GM12878 (cell line): ENCODE measurements around the gene SV2B. TPM values are rescaled to one million over a fixed set of nuclear protein-coding genes. Genes with fewer than 3 reads are reported as not detected.

Experiments
- ATAC-seq: fragments of 200-7000 bp; cut with Tn5 transposase; 3 replicates; pipeline ENCODE4 v1.9.1; 2020; ENCODE audit warnings: mild to moderate bottlenecking, moderate library complexity
- Bru-seq: library from RNA; stranded (reverse); fragments of 400-500 nt; gene quantifications from one replicate; lab custom pipeline; 2021; lab: Mats Ljungman, UMichigan
- BruChase-seq, 2 experiments: library from RNA; stranded (reverse); fragments of 400-500 nt; gene quantifications; one replicate each; lab custom pipeline; 2021; lab: Mats Ljungman, UMichigan
- BruUV-seq: library from RNA; stranded (reverse); fragments of 400-500 nt; replicated peaks from 2 replicates; lab custom pipeline; 2021; lab: Mats Ljungman, UMichigan
- CTCF ChIA-PET: fragments of 300-600 bp; sonication (Branson Sonifier 250); formaldehyde crosslinking; extraction: SDS; loops from one replicate; lab custom pipeline; 2021; ENCODE audit warnings: inconsistent platforms; lab: Yijun Ruan, JAX
- POLR2A ChIA-PET: fragments of 350-600 bp; formaldehyde crosslinking; extraction: SDS; loops from one replicate; lab custom pipeline; 2021; ENCODE audit warnings: inconsistent platforms; lab: Charles Lee
- RAD21 ChIA-PET: fragments of 300-600 bp; sonication (Branson Sonifier 250); formaldehyde crosslinking; loops from one replicate; lab custom pipeline; 2023; ENCODE audit warnings: antibody characterized with exemption; ENCODE audit not compliant: unreplicated experiment; lab: Charles Lee
- SMC1A ChIA-PET: fragments of 300-600 bp; sonication (Branson Sonifier 250); formaldehyde crosslinking; loops from one replicate; lab custom pipeline; 2023; ENCODE audit not compliant: unreplicated experiment, uncharacterized antibody; lab: Charles Lee
- DNase-seq: peaks from one replicate; pipeline ENCODE4 v3.0.0-alpha.2; 2011; ENCODE audit warnings: low read depth, low spot score
- FAIRE-seq: peaks from 3 replicates; lab custom pipeline; 2011; peaks lifted over from hg19 to GRCh38; lab: Jason Lieb, UNC
- H2AFZ ChIP-seq: 2 replicates; pipeline ENCODE4 v1.6.0; 2011; ENCODE audit warnings: low read depth, low read length, control low read depth; ENCODE audit not compliant: control insufficient read depth
- H3K27ac ChIP-seq: 2 replicates; pipeline ENCODE4 v1.5.1; 2011; ENCODE audit warnings: control low read depth; ENCODE audit not compliant: control insufficient read depth, insufficient read depth
- H3K27me3 ChIP-seq, 2 experiments: replicated peaks in 1 of 2; 2 replicates each; pipeline versions ENCODE4 v1.6.0 to v1.6.1; 2011; ENCODE audit warnings: low read length in 1 of 2; ENCODE audit not compliant: control insufficient read depth in 2 of 2, insufficient read depth in 2 of 2
- H3K36me3 ChIP-seq, 2 experiments: 2 replicates each; pipeline ENCODE4 v1.5.1; 2011; ENCODE audit warnings: low read length in 1 of 2; ENCODE audit not compliant: control insufficient read depth in 2 of 2, insufficient read depth in 2 of 2
- H3K4me1 ChIP-seq: 2 replicates; pipeline ENCODE4 v1.6.1; 2011; ENCODE audit warnings: mild to moderate bottlenecking, low read length, moderate library complexity, mixed read lengths; ENCODE audit not compliant: control insufficient read depth, insufficient read depth
- H3K4me2 ChIP-seq: 2 replicates; pipeline ENCODE4 v1.6.0; 2011; ENCODE audit warnings: control low read depth; ENCODE audit not compliant: control insufficient read depth, insufficient read depth
- H3K4me3 ChIP-seq: fragments of 200-600 bp; sonication (generic); 2 replicates; pipeline ENCODE4 v1.5.1; 2016
- H3K79me2 ChIP-seq: 2 replicates; pipeline ENCODE4 v1.6.0; 2011; ENCODE audit warnings: low read length; ENCODE audit not compliant: control insufficient read depth, insufficient read depth
- H3K9ac ChIP-seq: 2 replicates; pipeline ENCODE4 v1.8.0; 2011; ENCODE audit warnings: low read length, control low read depth, mixed read lengths; ENCODE audit not compliant: control insufficient read depth, insufficient read depth
- H3K9me3 ChIP-seq: replicated peaks from 3 replicates; pipeline ENCODE4 v1.5.1; 2011; ENCODE audit warnings: mild to moderate bottlenecking, low read length; ENCODE audit not compliant: control insufficient read depth, insufficient read depth
- H4K20me1 ChIP-seq: 2 replicates; pipeline ENCODE4 v1.6.0; 2011; ENCODE audit not compliant: control insufficient read depth, insufficient read depth
- BHLHE40 ChIP-seq, 2 experiments: fragments of 450-650 bp in 1 of 2; IDR thresholded peaks; 2 replicates each; pipeline ENCODE4 v1.6.1; 2011 to 2017; ENCODE audit warnings: low read depth in 2 of 2, borderline replicate concordance in 1 of 2, improper control_type of control experiment in 1 of 2, low read length in 1 of 2, mild to moderate bottlenecking in 1 of 2
- DPF2 ChIP-seq: fragments of 450-650 bp; IDR thresholded peaks from 2 replicates; pipeline ENCODE4 v1.6.1; 2017; ENCODE audit warnings: mild to moderate bottlenecking
- EGR1 ChIP-seq, 2 experiments: IDR thresholded peaks; 1 replicate in 1 of 2; 2 replicates in 1 of 2; pipeline ENCODE4 v1.6.1; 2011 to 2012; ENCODE audit warnings: low read depth in 2 of 2, low read length in 2 of 2, borderline replicate concordance in 1 of 2, mild to moderate bottlenecking in 1 of 2, moderate library complexity in 1 of 2
- GATAD2B ChIP-seq: fragments of 450-650 bp; conservative IDR thresholded peaks from 2 replicates; pipeline ENCODE4 v1.6.1; 2017; ENCODE audit warnings: low read depth, mild to moderate bottlenecking, moderate library complexity
- HDAC6 ChIP-seq: fragments of 200-600 bp; sonication (generic); IDR thresholded peaks from one replicate; pipeline ENCODE4 v1.8.0; 2017; ENCODE audit warnings: antibody characterized with exemption; ENCODE audit not compliant: unreplicated experiment
- IKZF1 ChIP-seq: fragments of 450-650 bp; conservative IDR thresholded peaks from 2 replicates; pipeline ENCODE4 v1.6.1; 2017; ENCODE audit warnings: antibody characterized with exemption, mild to moderate bottlenecking
- IKZF2 ChIP-seq, 2 experiments: fragments of 450-650 bp; IDR thresholded peaks; 2 replicates each; pipeline ENCODE4 v1.6.1; 2017; ENCODE audit warnings: mild to moderate bottlenecking in 2 of 2, moderate library complexity in 2 of 2
- LARP7 ChIP-seq: fragments of 450-650 bp; IDR thresholded peaks from 2 replicates; pipeline ENCODE4 v1.6.1; 2017; ENCODE audit warnings: mild to moderate bottlenecking
- POLR2A ChIP-seq: IDR thresholded peaks from 2 replicates; pipeline ENCODE4 v1.6.1; 2011; ENCODE audit warnings: low read depth, mild to moderate bottlenecking, low read length
- SMAD5 ChIP-seq: IDR thresholded peaks from 2 replicates; pipeline ENCODE4 v1.6.1; 2016; ENCODE audit warnings: antibody characterized with exemption, low read depth
- WGBS: methylation state at CpG from one replicate; pipeline ENCODE4 v1.1.6; 2016; ENCODE audit warnings: low lambda C conversion rate; ENCODE audit not compliant: insufficient replicate concordance, insufficient coverage; ENCODE audit errors: missing lambda C conversion rate; 5-methylcytosine and 5-hydroxymethylcytosine counted together
- in situ Hi-C: fragments of 300-500 bp; cut with MboI; formaldehyde crosslinking; loops from 9 replicates; pipeline ENCODE4 v1.14.3; 2018; ENCODE audit warnings: mixed read lengths
- intact Hi-C: fragments of 100-400 bp; cut with micrococcal nuclease; formaldehyde crosslinking; loops from one replicate; pipeline ENCODE4 v1.14.2; 2022; ENCODE audit not compliant: unreplicated experiment
- long read RNA-seq, 2 experiments: library from polyadenylated mRNA; unstranded; transcript quantifications; one replicate each; pipeline ENCODE4 v2.0.0, GENCODE V29; 2019 to 2020
- polyA minus RNA-seq, 3 experiments: library from RNA; depleted of rRNA, polyadenylated mRNA; stranded (reverse); fragments of >200 nt; gene quantifications; 2 replicates each; pipeline ENCODE4 v1.2.3, GENCODE V29; 2011
- polyA plus RNA-seq, 11 experiments: library from polyadenylated mRNA; depleted of rRNA in 4 of 11; unstranded in 6 of 11; stranded (reverse) in 5 of 11; fragments of >200 nt; fragmentation: Nextera tagmentation in 4 of 11; fragmentation: Illumina TruSeq in 1 of 11; extraction: Ambion mirVana in 4 of 11; extraction: Trizol in 1 of 11; gene quantifications; 1 replicate in 1 of 11; 2 replicates in 10 of 11; pipeline versions ENCODE4 v1.2.1 to v1.2.3, GENCODE V29; 2011 to 2016; ENCODE audit warnings: inconsistent platforms in 2 of 11, missing spikeins in 2 of 11, low read depth in 1 of 11
- total RNA-seq, 4 experiments: library from RNA; depleted of rRNA in 3 of 4; stranded (reverse); fragments of >200 nt in 3 of 4; fragmentation: Illumina TruSeq in 1 of 4; extraction: Trizol in 1 of 4; gene quantifications; 2 replicates each; pipeline versions ENCODE4 v1.2.1 to v1.2.3, GENCODE V29; 2013 to 2021
- TF ChIP-seq, protein P1 (sequence below): fragments of 150-350 bp; IDR thresholded peaks from 2 replicates; pipeline ENCODE4 v1.6.1; 2016; ENCODE audit warnings: low read depth, low read length

Gene SV2B, protein sequence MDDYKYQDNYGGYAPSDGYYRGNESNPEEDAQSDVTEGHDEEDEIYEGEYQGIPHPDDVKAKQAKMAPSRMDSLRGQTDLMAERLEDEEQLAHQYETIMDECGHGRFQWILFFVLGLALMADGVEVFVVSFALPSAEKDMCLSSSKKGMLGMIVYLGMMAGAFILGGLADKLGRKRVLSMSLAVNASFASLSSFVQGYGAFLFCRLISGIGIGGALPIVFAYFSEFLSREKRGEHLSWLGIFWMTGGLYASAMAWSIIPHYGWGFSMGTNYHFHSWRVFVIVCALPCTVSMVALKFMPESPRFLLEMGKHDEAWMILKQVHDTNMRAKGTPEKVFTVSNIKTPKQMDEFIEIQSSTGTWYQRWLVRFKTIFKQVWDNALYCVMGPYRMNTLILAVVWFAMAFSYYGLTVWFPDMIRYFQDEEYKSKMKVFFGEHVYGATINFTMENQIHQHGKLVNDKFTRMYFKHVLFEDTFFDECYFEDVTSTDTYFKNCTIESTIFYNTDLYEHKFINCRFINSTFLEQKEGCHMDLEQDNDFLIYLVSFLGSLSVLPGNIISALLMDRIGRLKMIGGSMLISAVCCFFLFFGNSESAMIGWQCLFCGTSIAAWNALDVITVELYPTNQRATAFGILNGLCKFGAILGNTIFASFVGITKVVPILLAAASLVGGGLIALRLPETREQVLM
- total RNA-seq (2013; cell fraction: nucleolus; rRNA removed), result 23.1 and 26.4 TPM in 2 replicates
- total RNA-seq (2014; rRNA removed), result 1.6 and 2.1 TPM in 2 replicates
- 1.2 TPM in 2 replicates for total RNA-seq (2014; rRNA removed; fragmentation: Illumina TruSeq; extraction: Trizol)
- 1.6 and 1.7 TPM in 2 replicates for total RNA-seq (2021)
- polyA plus RNA-seq (2011; ENCODE audit: low read depth), result 1.4 TPM
- polyA plus RNA-seq (2011; rRNA removed), result 0.11 and 0.12 TPM in 2 replicates
- polyA plus RNA-seq (2011; cell fraction: cytosol; rRNA removed), result 0.01 and 0.03 TPM in 2 replicates
- polyA plus RNA-seq (2011; cell fraction: nucleus; rRNA removed), result 0.03 and 0.09 TPM in 2 replicates
- 0.81 and 1.7 TPM in 2 replicates for polyA plus RNA-seq (2012)
- polyA plus RNA-seq (2014; fragmentation: Illumina TruSeq; extraction: Trizol), result 0.82 and 1.3 TPM in 2 replicates
- polyA plus RNA-seq (2014; fragmentation: Nextera tagmentation; extraction: Ambion mirVana), result under 1 TPM; 0.03 to 0.20 TPM
- 0.61 and 0.72 TPM in 2 replicates for polyA plus RNA-seq (2014; rRNA removed)
- 1 to 10 TPM; 1.5 to 1.6 TPM for polyA plus RNA-seq (2016; fragmentation: Nextera tagmentation; extraction: Ambion mirVana)
- 0.07 and 0.31 TPM in 2 replicates for polyA minus RNA-seq (2011; rRNA and poly(A)+ RNA removed)
- polyA minus RNA-seq (2011; cell fraction: cytosol; rRNA and poly(A)+ RNA removed), result 0.21 TPM in 1 of 2 replicates, not detected in the other
- polyA minus RNA-seq (2011; cell fraction: nucleus; rRNA and poly(A)+ RNA removed), result 0.10 and 0.24 TPM in 2 replicates
- percentile 33 among the genes with signal in this experiment for Bru-seq, nascent RNA
- BruChase-seq, experiment 1, labeled RNA remaining after a 6-hour chase, result percentile 34 among the genes with signal in this experiment
- percentile 25 among the genes with signal in this experiment for BruChase-seq, experiment 2, labeled RNA remaining after a 2-hour chase
- long read RNA-seq, experiment 1, result 0 reads
- long read RNA-seq, experiment 2, partial matches to known transcripts, result 1 of 3 reads
- long read RNA-seq, experiment 2, other reads (novel, unspliced or antisense), result 2 of 3 reads

DNA sequence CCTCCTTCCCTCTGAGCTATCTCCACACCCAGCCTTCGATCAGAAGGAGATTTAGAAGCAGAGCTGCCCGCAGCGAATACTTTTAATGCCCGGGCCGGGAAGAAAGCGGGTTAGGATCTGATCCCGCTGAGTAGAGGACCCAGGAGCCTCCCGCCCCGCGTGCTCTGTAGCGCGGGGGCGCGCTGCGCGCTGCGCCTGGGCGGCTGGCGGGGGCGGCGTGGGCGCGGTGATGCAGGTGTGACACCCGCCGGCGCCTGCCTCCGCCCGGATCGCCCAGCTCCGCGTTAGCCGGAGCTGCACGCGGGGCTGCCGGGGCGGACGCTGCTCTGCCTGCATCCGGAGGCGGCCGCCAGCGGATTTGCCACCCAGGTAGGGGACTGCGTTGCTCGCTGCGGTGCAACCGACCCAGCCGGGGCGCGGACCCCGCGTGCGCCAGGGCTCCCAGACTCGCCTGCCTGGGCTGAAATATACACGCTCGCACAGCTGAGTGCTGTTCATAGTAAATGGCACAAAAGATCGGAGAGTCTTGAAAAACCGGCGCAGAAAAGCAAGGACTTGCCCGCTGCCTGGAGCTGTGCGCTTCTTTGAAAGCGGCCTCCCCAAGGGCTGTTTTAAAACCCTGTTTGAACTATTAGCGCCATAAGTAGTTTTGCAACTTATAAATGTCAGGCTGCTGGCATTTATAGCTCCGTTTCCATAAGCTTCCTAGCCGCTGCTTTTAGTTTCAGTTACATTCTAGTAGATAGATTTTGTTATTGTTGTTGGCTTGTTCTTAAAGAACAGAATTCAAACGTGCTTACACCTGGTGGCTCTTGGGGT lies at the start of gene SV2B:
Gene SV2B (plus strand): TSS at position 263 of the 819 bp plus-strand sequence. CDS start 126,007 bp downstream, outside the sequence.
- H3K9me3 ChIP-seq, result no peaks in the 10 kb centered on the region
- H3K4me1 ChIP-seq, result no peaks in the 10 kb centered on the region
- intact Hi-C loops, result no loop called here
- DNase-seq (no peak), ATAC-seq (peak; percentile 80), FAIRE-seq (no peak)
- H3K27me3 ChIP-seq, result peaks cover 15 to 18% of the 10 kb centered on the region in 2 experiments
- H3K4me2 ChIP-seq, result peak within 1 kb of the TSS; percentile 75
- no peak within 1 kb of the TSS for H3K9ac ChIP-seq
- no peaks in the 10 kb centered on the region for H3K36me3 ChIP-seq
- H3K4me3 ChIP-seq, result peak within 1 kb of the TSS; percentile 51
- under 1% methylated on average over 56 of the region's 64 CpGs for WGBS
- H4K20me1 ChIP-seq, result no peaks in the 10 kb centered on the region
- in situ Hi-C loops, result no loop called here
- H3K79me2 ChIP-seq, result no peaks in the 10 kb centered on the region
- RAD21 ChIA-PET, result interaction anchor here (1.4 to 2.1 kb wide), 2 partner anchors 8 to 27 kb away, joined by 5 read pairs; no protein-coding TSS in a partner anchor
- no peak within 1 kb of the TSS for H3K27ac ChIP-seq
- H2AFZ ChIP-seq, result no peak within 1 kb of the TSS; the same call in 1 of the 2 replicates
- POLR2A ChIA-PET, result interaction anchor here (0.6 kb wide), 2 partner anchors 323 to 1253 kb away, joined by 5 to 6 read pairs; no protein-coding TSS in a partner anchor
- SMC1A ChIA-PET, result interaction anchor here (1.4 to 1.9 kb wide), 2 partner anchors 15 to 39 kb away, joined by 3 to 4 read pairs; no protein-coding TSS in a partner anchor
- CTCF ChIA-PET, result interaction anchor here (1.0 to 1.2 kb wide), 4 partner anchors 16 to 45 kb away, joined by 3 to 4 read pairs (median 4); no protein-coding TSS in a partner anchor
- TF ChIP-seq DPF2 (peak; percentile 61), EGR1 (IDR thresholded peaks at IDR 0.05; ENCODE audit: borderline replicate concordance in 1 of 2, low read depth in 2 of 2, low read length in 2 of 2) (peak in 1 of 2 experiments; percentile 99; a peak in 2 of 3 replicates), LARP7 (0 out of 2 replicates have a peak, but pooled peaks have one; percentile 42), GATAD2B (peak; percentile 44; the same call in 1 of the 2 replicates), SMAD5 (0 out of 2 replicates have a peak, but pooled peaks have one; percentile 36), IKZF2 (IDR thresholded peaks at IDR 0.05) (no peak), HDAC6 (peak; percentile 82), POLR2A (peak; percentile 36; the same call in 1 of the 2 replicates), BHLHE40 (IDR thresholded peaks at IDR 0.05; ENCODE audit: borderline replicate concordance in 1 of 2, low read depth in 2 of 2, low read length in 1 of 2) (peak in 1 of 2 experiments; percentile 71; a peak in 2 of 4 replicates), IKZF1 (peak; percentile 45; the same call in 1 of the 2 replicates)
- TF ChIP-seq, protein P1, sequence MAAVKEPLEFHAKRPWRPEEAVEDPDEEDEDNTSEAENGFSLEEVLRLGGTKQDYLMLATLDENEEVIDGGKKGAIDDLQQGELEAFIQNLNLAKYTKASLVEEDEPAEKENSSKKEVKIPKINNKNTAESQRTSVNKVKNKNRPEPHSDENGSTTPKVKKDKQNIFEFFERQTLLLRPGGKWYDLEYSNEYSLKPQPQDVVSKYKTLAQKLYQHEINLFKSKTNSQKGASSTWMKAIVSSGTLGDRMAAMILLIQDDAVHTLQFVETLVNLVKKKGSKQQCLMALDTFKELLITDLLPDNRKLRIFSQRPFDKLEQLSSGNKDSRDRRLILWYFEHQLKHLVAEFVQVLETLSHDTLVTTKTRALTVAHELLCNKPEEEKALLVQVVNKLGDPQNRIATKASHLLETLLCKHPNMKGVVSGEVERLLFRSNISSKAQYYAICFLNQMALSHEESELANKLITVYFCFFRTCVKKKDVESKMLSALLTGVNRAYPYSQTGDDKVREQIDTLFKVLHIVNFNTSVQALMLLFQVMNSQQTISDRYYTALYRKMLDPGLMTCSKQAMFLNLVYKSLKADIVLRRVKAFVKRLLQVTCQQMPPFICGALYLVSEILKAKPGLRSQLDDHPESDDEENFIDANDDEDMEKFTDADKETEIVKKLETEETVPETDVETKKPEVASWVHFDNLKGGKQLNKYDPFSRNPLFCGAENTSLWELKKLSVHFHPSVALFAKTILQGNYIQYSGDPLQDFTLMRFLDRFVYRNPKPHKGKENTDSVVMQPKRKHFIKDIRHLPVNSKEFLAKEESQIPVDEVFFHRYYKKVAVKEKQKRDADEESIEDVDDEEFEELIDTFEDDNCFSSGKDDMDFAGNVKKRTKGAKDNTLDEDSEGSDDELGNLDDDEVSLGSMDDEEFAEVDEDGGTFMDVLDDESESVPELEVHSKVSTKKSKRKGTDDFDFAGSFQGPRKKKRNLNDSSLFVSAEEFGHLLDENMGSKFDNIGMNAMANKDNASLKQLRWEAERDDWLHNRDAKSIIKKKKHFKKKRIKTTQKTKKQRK, result no peak
- TF ChIP-seq, all 136 proteins: peak for 9
- no TSS peak for BruUV-seq
